Skin of body (tissue), 2 donors: ENCODE data around the gene EXOC3. TPM values are rescaled to one million over a fixed set of nuclear protein-coding genes. Genes with fewer than 3 reads are reported as not detected.
"Not testable (repeated sequence)": the region's sequence is repeated elsewhere in the genome, so short reads cannot be mapped to it uniquely, and the experiment has no call there.

Experiments
- DNase-seq: peaks from one replicate; lab custom pipeline; 2025; lab: John Stamatoyannopoulos, UW
- total RNA-seq: library from RNA; depleted of rRNA; stranded (reverse); fragments of >200 nt; gene quantifications from one replicate; pipeline ENCODE4 v1.2.3, GENCODE V29; 2014

Gene EXOC3
- total RNA-seq, 1 donor from 2014 or later, result 32.8 TPM

GRCh38 chr5:500491-500890, 57.5 kb downstream of the EXOC3 start:
- DNase-seq, result no peak

- no peak for DNase-seq
Observed at GRCh38 chr5:501105-501830, 58.3 kb downstream of the EXOC3 start.

- no peak for DNase-seq
Observed at GRCh38 chr5:501831-502184, 58.8 kb downstream of the EXOC3 start.

- no peak for DNase-seq
Observed at GRCh38 chr5:502325-503079, 59.5 kb downstream of the EXOC3 start.

- no peak for DNase-seq
Observed at GRCh38 chr5:504326-505154, 61.6 kb downstream of the EXOC3 start.

- DNase-seq, result no peak
Observed at GRCh38 chr5:505951-506525, 63.1 kb downstream of the EXOC3 start.

- DNase-seq, result not testable (repeated sequence)
Observed at GRCh38 chr5:507986-508575, 65.1 kb downstream of the EXOC3 start.

- DNase-seq, result no peak
Observed at GRCh38 chr5:509611-510185, 66.7 kb downstream of the EXOC3 start.

GRCh38 chr5:510521-510920, 67.5 kb downstream of the EXOC3 start:
- DNase-seq, result no peak

- no peak for DNase-seq
Observed at GRCh38 chr5:511476-511875, 68.5 kb downstream of the EXOC3 start.

- DNase-seq, result no peak
Observed at GRCh38 chr5:513216-514100, 70.5 kb downstream of the EXOC3 start.

GRCh38 chr5:514101-514485, 71.1 kb downstream of the EXOC3 start:
- DNase-seq, result no peak

GRCh38 chr5:514673-515072, 71.7 kb downstream of the EXOC3 start:
- DNase-seq, result no peak

GRCh38 chr5:515273-515836, 72.4 kb downstream of the EXOC3 start:
- DNase-seq, result no peak

GRCh38 chr5:516338-516925, 73.5 kb downstream of the EXOC3 start:
- no peak for DNase-seq
